ENCODE data around the gene MS4A15.
"Not testable (repeated sequence)": the region's sequence is repeated elsewhere in the genome, so short reads cannot be mapped to it uniquely, and the experiment has no call there.

The MS4A15 gene

DNA sequence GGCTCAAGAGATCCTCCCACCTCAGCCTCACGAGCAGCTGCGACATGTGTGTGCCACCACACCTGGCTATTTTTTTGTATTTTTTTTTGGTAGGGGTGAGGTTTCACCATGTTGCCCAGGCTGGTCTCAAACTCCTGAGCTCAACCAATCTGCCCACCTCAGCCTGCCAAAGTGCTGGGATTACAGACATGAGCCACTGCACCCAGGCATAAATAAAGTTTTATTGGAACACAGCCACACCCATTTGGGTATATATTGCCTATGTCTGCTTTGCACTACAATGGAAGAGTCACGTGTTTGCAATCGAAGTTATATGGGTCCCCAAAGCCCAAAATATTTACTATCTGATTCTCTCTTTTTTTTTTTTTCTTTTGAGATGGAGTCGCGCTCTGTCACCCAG is 1.8 kb upstream of the MS4A15 start:
- no peak for DNase-seq (ENCODE audit: low read depth)

DNA sequence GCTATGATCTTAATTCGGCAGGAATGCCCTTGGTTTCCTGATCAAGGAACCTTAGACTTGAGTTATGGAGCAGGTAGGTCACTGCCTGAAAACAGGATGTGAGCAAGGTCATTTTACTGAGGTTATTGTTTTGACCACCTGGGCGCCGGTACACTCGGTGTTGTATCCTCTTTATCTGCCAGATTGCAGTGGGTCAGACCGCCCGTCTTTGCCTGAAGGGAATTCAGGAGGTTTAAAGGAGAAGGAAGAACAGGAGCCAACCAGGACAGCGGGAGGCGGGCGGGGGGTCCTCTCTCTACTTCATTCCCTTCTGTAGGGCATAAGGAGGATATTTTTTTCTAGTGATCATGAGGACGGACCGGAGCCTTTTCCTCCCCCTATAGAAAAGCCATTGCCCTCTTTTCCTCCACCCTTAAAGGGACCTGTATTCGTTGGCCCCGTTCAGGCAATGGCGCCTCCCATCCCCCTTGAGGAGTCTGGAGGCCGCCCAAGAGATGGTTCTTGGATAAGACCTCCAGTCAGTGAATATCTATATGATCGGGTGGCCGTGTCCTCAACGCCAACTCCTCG is 649 bp downstream of the MS4A15 start:
- DNase-seq (ENCODE audit: low read depth): no peak

DNA sequence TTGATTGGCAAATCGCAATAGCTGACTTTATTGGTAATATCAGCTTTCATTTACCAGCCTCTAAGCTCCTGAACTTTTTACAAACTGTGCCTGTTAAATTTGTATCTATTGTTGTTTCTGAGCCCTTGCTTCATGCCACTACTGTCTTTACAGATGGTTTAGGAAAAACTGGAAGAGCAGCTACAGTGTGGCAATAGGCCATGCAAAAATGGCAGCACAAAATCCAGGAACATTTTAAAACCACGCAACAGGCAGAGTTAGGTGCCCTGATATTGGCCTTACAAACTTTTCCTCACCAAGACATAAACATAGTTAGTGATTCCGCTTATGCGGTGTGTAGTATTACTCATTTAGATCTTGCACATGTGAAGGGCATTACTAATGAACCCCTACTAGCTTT is 2.0 kb downstream of the MS4A15 start:
- DNase-seq (ENCODE audit: low read depth): not testable (repeated sequence)

DNA sequence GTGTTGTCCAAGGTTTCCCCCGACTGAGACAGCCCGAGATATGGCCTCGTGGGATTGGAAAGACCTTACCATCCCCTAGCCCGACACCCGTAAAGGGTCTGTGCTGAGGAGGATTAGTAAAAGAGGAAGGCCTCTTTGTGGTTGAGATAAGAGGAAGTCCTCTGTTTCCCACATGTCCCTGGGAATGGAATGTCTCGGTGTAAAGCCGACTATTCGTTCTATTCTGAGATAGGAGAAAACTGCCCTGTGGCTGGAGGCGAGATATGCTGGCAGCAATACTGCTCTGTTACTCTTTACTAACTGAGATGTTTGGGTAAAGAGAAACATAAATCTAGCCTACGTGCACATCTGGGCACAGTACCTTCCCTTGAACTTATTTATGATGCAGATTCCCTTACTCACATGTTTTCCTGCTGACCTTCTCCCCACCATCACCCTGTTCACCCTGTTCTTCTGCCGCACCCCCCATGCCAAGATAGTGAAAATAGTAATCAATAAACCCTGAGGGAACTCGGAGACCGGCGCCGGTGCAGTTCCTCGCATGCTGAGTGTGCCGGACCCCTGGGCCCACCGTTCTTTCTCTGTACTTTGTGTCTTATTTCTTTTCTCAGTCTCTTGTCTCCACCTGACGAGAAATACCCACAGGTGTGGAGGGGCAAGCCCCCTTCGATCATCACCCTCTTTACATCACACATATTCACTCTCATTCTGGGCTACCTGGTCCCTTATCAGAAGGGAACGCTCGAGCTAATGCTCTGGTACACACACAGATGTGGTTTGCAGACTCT is 3.0 kb downstream of the MS4A15 start:
- DNase-seq (ENCODE audit: low read depth): not testable (repeated sequence)

DNA sequence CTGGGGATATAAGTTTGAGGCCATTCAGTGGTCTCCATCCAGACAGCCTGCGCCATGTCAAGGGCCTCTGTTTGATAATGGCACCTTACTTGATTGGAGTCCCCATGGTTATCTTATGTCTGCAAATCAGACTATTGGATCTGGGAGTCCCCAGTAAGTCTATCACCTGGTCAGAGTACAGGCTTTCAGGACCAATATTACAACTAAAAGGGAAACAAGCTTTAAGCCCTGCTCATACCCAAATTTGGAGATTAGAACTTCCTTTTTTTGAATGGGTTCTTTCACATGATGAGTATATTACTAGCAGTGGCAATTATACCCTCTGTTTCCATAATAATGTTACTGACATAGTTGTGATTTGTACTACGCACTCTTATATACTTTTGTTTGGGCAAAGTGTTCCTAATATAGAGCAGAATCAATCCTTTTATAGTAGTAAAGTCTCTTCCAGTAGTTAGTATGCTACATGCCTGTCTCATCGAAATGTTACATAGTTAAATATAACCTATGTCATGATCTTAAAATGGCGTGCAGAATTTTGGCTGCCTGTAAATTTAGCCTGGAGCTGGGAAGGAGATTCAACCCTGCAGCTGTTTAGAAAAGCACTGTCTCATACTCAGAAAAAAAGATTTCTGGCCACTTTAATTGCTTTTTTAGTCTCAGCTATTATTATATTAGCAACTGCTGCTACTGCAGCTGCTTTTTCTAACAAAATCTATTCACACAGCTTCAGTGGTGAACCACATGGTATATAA is 4.9 kb downstream of the MS4A15 start:
- DNase-seq (ENCODE audit: low read depth): no peak

DNA sequence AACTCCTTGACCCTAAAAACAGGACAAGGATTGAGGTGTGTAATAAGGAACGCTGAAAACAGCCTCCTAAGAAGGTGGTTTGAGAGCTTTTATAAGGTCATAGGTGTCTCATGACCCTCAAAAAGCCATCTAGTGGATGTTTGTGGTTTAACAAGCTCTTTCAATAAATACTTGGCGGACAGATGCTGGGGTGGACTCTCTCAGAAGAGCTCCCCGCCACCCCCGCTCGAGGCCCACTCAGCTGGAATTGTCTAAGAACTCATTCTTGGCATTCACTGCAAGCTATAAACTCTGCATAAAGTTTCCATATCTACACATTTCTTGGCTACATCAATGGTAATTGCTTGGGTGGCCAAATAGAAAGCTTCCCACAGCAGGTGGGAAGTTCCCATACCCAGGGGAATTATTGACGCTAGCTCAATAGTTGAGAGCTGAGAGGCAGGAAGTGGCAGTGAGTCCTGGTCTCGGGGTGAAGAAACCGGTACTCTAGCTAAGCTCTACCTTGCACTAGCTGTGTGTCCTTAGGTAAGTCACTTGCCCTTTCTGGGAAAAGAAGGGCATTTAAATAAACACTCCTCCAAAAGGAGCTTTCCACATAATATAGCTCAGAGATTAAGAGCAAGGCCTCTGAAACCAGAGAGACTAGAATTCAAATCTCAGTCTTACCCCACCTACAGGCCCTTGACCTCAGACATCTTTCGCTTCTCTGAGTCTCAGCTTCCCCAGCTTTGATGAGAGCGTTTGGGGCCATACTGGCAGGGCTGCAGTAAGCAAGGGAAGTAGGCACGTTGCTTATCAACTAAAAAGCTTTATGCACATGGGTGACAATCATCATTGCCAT is 6.4 kb downstream of the MS4A15 start:
- no peak for DNase-seq (ENCODE audit: low read depth)

DNA sequence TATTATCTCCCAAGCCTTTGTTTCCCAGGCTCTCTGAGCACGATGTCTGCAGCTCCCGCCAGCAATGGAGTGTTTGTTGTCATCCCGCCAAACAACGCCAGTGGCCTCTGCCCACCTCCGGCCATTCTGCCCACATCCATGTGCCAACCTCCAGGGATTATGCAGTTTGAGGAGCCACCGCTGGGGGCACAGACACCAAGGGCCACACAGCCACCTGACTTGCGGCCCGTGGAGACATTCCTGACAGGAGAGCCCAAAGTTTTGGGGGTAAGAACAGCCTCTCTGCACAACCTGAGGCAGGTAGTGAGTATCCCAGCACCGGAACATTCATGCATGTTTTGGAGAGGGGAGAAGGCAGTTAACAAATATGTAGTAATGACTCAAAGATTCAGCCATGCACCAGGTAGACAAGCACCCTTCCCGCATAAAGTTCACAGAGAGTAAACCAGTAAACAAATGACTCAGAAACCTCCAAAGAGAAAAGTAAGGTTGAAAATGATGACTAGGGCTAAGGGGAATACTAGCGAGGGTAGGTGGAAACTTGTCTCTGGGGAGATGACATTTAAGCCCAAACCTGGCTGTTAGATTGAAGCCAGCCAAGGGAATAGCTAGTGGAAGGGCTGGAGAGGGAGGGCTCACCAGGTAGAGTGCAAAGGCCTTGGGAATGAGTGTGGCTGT is 7.2 kb downstream of the MS4A15 start:
- no peak for DNase-seq (ENCODE audit: low read depth)

DNA sequence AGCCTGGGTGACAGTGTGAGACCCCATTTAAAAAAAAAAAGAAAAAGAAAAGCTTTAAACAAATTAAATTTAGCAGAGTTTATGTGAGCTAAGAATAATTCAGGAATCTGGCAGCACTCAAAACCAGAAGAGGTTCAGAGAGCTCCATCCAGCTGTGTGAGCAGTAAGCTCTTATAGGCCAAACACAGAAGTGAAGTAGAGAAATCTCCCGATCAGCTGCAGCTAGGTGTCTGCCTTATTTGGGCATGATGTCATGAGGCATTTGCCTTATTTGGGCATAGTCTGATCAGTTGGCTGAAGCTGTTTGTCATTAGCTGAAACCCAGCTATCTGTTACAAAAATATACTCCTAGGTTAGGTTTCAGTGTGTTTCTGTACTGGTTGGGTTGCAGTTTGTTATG is 8.2 kb downstream of the MS4A15 start:
- no peak for DNase-seq (ENCODE audit: low read depth)

DNA sequence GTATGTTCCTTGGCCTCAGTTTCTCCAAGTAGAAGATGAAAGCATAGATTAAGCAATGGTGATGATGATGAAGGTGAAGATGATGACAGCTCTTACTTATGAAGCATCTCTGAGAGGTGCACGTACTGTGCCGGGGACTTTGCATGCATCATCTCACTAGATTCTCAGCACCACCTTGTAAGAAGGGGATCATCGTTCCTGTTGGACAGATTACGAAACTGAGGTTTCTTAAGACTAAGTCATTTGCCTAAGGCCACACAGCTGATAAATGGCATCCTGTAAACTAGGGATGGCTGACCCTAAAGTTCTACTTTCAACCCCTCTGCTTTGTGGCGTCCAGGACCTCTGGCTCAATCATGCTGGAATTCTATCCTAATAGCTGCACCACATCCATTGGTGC is 8.7 kb downstream of the MS4A15 start:
- no peak for DNase-seq (ENCODE audit: low read depth)

DNA sequence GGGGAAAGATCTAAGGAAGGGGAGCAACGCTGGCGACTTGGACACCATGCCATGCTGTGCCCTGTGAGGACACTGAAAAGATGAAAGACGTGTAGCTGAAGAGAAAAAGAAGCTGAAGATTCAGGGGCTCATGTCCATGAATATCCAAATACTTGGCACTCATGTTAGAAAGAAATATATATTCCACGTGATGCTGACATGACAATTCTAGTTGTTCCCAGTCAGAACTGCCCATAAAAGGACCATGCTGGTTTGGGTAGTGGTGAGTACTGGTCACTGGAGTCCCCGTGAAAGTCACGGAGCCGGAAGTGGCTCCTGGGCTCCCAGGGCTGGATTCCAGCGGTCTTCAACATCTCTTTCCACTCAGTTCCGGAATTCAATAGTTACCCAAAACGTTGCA is 9.9 kb downstream of the MS4A15 start:
- DNase-seq (ENCODE audit: low read depth): no peak

DNA sequence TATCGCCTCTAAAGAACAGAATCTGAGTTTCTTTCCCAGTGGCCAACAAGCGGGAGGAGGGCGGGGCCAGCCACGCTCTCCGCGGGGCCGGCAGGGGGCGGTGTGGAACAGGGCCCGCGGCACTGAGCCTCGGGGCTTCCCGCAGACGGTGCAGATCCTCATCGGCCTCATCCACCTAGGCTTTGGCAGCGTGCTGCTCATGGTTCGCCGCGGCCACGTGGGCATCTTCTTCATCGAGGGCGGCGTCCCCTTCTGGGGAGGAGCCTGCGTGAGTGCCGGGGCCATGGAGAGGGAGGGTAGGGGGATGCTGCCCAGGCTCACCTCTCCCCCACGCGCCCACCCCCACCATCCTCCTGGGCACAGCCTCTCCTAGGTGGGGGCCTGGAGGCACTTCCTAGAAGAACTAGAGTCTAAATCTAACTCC is 10.7 kb downstream of the MS4A15 start:
- no peak for DNase-seq (ENCODE audit: low read depth)

DNA sequence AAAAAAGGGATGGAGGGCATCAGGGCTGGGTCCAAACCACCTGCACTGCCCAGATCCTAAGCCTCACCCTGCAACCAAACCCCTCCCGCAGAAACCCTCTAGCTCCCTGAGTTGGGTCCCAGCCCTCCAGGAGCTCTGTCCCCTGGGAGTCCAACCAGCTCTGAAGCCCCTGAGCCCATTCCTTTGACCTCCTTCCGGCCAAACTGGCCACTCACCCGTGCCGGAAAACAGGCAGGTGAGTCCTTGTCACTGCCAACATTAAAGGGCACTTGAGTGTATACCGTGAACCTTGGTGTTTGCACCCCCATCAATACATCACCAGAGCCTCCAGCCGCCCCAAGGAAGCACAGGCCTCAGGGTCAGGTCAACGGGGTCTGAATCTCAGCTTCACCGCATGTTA is 11.5 kb downstream of the MS4A15 start:
- DNase-seq (ENCODE audit: low read depth): no peak

DNA sequence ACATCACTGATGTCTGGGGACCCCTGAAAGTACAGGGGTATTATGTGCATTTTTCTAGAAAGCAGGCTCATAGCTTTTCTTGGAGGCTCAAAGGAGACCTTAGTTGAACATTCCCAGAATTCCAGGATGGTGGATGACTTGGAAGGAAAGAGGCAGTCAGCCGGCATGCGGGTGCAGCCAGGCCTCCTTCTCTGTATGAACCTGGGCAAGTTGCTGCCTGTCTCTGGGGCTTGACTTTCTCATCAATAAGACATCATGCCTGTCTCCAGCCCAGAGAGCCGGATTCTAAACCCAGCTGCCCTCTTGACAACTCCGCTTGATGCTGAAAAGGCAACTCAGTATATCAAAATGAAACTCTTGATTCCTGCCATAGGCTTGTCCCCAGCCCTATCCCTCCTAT is 12.6 kb downstream of the MS4A15 start:
- DNase-seq (ENCODE audit: low read depth): no peak

DNA sequence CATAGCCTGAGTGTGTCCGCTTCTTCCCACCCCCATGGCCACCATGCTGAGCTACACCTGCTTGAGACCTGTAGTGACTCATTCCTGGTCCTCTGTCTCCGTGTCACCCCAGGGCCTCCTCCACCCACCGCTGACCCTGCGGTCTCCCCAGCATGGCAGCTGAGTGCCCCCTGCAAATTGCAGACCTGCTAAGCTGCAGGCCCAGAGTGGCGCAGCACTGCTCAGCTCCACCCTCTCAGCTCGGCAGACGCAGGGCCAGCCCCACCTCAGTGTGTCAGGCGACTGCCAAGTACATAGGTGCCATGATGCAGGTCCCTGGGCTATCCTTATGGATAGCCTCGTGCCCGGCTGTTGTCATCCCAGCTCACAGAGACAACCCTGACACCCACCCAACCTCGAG is 13.1 kb downstream of the MS4A15 start:
- DNase-seq (ENCODE audit: low read depth): no peak

DNA sequence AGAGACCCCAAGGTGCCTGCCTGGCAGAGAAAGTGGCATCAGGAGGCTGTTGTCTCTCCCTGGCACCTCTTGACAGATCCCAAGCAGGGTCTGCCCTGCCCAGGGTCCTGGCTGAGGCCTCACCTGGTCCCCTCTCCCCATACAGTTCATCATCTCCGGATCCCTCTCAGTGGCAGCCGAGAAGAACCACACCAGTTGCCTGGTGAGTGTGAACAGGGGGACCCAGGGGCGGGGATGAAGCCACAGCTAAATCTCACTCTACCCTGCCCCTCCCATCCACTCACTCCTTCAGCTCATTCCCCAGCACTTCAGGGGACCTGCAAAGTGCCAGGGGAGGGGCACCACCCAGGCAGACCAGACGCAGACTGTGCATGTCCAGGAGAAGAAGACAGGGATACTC is 14.5 kb downstream of the MS4A15 start:
- no peak for DNase-seq (ENCODE audit: low read depth)

DNA sequence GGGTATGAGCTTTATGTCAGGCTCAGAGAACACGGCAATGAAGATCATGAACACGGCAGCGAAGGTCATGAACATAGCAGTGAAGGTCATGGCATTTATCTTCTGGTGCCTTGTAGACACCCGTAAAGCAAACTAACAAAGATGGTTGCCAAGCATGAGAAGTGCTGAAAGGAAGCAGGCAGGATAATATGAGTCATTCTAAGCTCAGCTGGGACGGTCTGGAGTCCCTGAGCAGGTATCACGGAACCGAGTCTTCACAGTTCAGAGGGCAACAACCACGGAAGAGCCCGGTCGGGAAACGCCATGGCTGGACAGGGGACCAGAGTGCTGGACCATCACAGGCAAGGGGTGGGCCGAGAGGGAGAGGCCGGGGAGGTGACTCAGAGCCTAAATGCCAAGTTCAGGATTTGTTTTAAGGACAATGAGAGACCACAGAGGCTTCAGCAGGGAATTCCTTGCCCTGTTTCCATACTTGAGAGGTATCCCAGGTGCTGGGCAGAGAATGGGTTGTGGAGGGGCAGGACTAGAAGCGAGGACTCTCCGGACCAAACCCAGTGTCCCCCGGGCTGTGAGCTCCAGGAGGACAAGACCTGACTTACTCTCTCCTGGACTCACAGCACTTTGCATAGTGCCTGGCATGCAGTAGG is 15.3 kb downstream of the MS4A15 start:
- DNase-seq (ENCODE audit: low read depth): no peak

DNA sequence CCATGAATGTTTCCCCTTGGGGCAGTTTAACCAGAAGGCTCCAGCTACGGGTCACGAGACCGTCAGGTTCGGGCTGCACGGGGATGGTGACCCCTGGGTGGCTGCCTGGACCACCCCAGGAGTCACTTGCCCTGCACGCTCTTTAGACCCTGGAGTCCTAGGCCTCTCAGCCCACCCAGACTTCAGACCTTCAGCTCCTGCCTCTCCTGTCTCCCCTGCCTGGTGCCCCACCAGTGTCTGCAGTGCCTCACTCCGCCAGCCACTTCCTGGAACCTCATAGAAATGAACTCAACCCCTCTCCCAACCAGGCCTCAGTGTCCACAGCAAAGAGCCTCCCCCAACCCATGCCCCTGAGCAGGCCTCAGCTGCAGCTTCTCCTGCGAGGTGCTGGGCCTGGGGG is 16.0 kb downstream of the MS4A15 start:
- no peak for DNase-seq (ENCODE audit: low read depth)

DNA sequence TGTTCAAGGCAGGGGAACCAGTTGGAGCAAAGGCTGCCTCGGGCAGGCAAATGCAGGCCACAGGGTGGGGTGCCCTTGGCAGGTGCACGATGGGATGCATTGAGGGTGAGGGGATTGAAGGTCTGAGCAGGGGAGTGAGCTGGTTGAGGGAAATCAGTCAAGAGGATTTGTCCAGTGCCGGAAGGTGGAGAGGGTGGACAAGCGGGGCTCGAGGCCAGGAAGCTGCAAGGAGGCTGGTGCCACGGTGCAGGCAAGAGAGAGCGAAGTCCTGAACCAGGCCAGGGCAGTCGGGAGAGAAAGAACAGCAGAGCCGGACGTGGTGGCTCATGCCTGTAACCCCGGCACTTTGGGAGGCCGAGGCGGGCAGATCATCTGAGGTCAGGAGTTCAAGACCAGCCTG is 18.1 kb downstream of the MS4A15 start:
- no peak for DNase-seq (ENCODE audit: low read depth)

DNA sequence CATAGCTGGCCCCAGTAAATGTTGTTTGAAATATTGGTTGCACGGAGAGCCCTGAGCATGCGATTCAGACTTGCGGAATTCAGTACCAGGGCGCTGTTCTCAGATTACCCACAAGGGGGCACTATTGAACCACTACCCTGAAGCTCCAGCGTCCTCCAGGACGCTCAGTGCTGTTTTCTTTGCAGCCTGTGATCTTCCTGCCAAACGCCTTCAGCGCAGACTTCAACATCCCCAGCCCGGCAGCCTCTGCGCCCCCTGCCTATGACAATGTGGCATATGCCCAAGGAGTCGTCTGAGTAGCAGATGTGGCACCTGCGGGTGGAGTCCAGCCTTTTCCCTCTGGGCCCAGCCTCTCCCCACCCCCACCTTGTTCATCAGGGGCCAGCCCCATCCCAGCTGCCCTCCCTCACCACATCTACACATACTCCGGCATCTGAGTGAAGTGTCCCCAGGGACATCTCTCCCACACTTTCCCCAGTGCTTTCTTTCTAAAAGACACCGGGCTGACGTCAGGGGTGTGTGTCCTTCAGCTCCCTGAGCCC is 18.8 kb downstream of the MS4A15 start:
- peak; percentile 66 for DNase-seq (ENCODE audit: low read depth)

DNA sequence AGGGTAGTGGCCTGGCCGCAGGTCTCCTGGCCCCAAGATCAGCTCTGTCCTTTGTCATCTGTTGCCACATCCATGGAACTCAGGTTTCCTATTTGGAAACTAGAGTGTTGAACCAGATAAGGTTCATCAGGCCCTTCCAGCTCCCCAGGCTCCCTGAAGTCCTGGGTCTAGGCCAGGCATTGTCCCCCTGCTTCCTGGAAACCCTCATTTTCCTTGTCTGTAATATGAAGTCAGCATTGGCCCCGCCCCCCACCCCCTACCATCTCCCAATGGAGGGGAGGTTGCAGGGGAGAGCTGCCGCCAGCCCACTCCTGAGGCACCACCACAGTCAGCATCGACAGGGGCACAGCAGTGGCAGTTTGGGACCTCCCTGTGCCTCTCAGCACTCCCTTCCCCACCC is 19.5 kb downstream of the MS4A15 start:
- no peak for DNase-seq (ENCODE audit: low read depth)

DNA sequence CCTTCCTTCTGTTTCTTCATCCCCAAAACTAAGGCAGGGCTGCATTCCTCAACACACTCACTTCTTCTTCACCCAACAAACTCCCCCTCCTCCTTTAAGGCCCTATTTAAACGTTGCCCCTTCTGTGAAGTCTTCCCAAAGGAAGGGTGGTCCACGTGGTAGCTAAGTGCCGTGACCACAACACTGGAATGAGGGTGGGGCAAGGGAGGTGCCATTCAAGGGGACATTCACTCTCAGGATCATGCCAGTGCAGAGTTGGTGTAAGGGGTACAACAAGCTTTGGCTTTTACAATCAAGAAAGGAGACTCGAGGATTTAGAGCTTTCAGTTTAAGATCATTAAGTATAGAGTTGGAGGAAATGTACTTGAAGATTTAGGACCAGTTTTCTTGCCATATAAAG is 20.4 kb downstream of the MS4A15 start:
- no peak for DNase-seq (ENCODE audit: low read depth)
